KOPT-K1 (cell line): Measurements from ENCODE around the gene UGT1A8.
"Not testable (repeated sequence)": the region's sequence is repeated elsewhere in the genome, so short reads cannot be mapped to it uniquely, and the experiment has no call there.

Experiments
- H3K27ac ChIP-seq: fragments of 200-600 bp; sonication (generic); 2 replicates; pipeline ENCODE4 v1.5.1; 2016; ENCODE audit warnings: antibody characterized with exemption, mild to moderate bottlenecking, low read depth, low read length; ENCODE audit not compliant: poor library complexity, severe bottlenecking
- H3K36me3 ChIP-seq: fragments of 200-600 bp; sonication (generic); 2 replicates; pipeline ENCODE4 v1.5.1; 2017; ENCODE audit warnings: antibody characterized with exemption, mild to moderate bottlenecking, low read length, moderate library complexity; ENCODE audit not compliant: insufficient read depth
- H3K9me3 ChIP-seq: fragments of 200-600 bp; sonication (generic); 2 replicates; pipeline ENCODE4 v1.5.1; 2017; ENCODE audit warnings: antibody characterized with exemption, low read length, mild to moderate bottlenecking; ENCODE audit not compliant: insufficient read depth, poor library complexity, severe bottlenecking

UGT1A8 gene

DNA sequence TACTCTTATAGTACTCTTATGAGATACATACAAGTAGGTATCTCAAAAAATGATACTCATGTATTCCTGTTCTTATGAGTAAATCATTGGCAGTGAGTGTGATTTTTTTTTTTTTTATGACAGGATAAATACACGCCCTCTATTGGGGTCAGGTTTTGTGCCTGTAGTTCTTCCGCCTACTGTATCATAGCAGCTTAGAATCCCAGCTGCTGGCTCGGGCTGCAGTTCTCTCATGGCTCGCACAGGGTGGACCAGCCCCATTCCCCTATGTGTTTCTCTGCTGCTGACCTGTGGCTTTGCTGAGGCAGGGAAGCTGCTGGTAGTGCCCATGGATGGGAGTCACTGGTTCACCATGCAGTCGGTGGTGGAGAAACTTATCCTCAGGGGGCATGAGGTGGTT lies at the start of gene UGT1A8:
Gene UGT1A8, plus strand, starts transcription at position 158 of the 400 bp plus-strand sequence. Its CDS starts 75 bp downstream, at position 233.
- not testable (repeated sequence) for H3K27ac ChIP-seq, H3K9me3 ChIP-seq

GRCh38 chr2:233571001-233571400 lies 46.4 kb upstream of the UGT1A8 start:
- H3K9me3 ChIP-seq: no peaks in the 10 kb centered on the region
- no peaks in the 10 kb centered on the region for H3K36me3 ChIP-seq
- H3K27ac ChIP-seq: no peak overlapping the region

More for the DNA sequence above, at the start of gene UGT1A8:
- not testable (repeated sequence) for H3K36me3 ChIP-seq

DNA sequence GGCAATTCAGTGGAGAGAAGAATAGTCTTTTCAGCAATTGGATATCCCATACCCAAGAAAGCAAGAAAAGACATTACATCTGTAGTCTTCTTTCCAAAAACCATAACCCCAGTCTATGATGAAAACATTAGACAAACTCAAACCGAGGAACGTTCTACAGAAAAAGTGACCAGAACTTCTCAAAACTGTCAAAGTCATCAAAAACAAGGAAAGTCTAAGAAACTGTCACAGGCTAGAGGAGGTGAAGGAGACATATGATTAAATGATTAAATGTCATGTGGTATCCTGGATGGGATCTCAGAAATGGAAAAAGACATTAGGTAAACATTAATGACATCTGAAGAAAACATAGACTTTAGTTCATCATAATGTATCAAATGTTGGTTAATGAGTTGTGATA lies 46.0 kb upstream of the UGT1A8 start:
- peaks cover 3% of the 10 kb centered on the region for H3K9me3 ChIP-seq
- H3K36me3 ChIP-seq: no peaks in the 10 kb centered on the region
- no peak overlapping the region for H3K27ac ChIP-seq

DNA sequence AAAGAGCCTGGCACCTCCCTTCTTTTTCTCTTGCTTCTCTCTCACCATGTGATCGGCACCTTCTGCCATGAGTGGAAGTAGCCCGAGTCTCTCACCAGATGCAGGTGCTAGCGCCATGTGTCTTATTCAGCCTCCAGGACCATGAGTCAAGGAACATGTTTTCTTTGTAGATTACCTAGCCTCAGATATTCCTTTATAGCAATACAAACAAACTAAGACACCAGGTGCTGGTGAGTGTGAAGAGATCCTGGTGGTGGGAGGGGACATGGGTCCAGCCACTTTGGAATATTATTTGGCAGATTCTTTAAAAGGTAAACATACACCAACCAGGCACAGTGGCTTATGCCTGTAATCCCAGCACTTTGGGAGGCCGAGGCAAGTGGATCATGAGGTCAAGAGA lies 45.0 kb upstream of the UGT1A8 start:
- H3K36me3 ChIP-seq: no peaks in the 10 kb centered on the region
- H3K9me3 ChIP-seq: peaks cover 11% of the 10 kb centered on the region
- no peak overlapping the region for H3K27ac ChIP-seq

DNA sequence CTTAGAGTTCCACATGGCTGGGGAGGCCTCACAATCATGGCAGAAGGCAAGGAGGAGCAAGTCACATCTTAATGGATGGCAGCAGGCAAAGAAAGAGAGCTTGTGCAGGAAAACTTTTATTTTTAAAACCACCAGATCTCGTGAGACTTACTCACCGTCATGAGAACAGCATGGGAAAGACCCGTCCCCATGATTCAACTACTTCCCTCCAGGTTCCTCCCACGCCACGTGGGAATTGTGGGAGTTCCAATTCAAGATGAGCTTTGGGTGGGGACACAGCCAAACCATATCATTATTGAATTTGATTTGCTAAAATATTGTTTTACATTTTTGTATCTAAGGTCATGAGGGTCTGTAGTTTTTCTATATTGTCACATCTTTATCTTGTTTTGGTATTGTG lies 40.1 kb upstream of the UGT1A8 start:
- H3K9me3 ChIP-seq: peaks cover 11% of the 10 kb centered on the region
- H3K27ac ChIP-seq, H3K36me3 ChIP-seq: not testable (repeated sequence)

DNA sequence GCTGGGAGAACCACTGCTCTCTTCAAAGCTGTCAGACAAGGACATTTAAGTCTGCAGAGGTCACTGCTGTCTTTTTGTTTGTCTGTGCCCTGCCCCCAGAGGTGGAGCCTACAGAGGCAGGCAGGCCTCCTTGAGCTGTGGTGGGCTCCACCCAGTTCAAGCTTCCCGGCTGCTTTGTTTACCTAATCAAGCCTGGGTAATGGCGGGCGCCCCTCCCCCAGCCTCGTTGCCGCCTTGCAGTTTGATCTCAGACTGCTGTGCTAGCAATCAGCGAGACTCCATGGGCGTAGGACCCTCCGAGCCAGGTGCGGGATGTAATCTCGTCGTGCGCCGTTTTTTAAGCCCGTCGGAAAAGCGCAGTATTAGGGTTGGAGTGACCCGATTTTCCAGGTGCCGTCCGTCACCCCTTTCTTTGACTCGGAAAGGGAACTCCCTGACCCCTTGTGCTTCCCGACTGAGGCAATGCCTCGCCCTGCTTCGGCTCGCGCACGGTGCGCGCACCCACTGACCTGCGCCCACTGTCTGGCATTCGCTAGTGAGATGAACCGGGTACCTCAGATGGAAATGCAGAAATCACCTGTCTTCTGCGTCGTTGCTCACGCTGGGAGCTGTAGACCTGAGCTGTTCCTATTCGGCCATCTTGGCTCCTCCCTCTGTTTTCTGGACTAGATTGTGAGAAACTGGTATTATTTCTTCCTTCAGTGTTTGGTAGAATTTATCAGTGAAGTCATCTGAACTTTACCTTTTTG lies 34.0 kb upstream of the UGT1A8 start:
- H3K36me3 ChIP-seq, H3K27ac ChIP-seq, H3K9me3 ChIP-seq: not testable (repeated sequence)

- H3K27ac ChIP-seq: no peak overlapping the region
- H3K9me3 ChIP-seq: no peaks in the 10 kb centered on the region
- no peaks in the 10 kb centered on the region for H3K36me3 ChIP-seq
Observed at GRCh38 chr2:233584210-233584609, 33.2 kb upstream of the UGT1A8 start.

- Histone ChIP-seq H3K27ac (no peak overlapping the region), H3K36me3 (no peaks in the 10 kb centered on the region), H3K9me3 (no peaks in the 10 kb centered on the region)
Observed at GRCh38 chr2:233588400-233588799, 29.0 kb upstream of the UGT1A8 start.

DNA sequence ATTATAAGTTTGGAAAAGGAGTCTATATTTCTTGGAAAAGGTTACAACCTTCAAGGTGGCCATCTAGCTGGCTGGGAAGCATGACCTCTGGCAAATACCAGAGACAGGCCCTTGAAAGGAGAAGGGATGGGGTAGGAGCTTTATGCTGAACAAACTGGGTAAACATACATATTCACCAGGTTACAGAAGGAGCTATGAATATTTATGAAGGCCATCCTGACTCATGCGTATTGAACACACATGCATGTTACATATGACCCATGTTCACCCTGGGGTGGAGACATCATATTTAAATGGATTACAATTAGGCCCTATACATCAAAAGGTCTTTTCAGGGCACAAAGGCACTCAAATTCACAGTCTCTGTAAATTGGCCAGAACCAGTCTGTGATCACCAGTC lies 24.7 kb upstream of the UGT1A8 start:
- H3K27ac ChIP-seq, H3K9me3 ChIP-seq, H3K36me3 ChIP-seq: not testable (repeated sequence)

DNA sequence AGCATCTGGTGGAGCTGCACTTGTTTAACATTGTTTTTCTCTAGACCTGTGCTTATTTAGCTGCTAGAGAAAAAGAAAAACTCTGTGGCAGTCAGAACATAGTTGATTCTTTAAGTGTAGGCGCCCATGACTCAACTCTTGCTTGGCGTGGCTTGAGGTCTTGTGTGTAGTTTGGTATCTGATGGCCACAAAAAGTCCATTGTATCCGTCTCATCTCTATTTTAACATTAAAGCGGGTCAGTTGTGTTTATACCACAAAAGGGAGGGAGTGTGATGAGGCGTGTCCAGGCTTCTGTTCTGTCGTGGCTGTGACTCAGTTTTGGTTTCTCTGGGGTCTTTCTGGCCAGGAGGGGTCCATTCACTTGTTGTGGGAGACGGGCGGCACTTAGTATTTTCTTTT lies 24.2 kb upstream of the UGT1A8 start:
- no peaks in the 10 kb centered on the region for H3K36me3 ChIP-seq
- peaks cover 10% of the 10 kb centered on the region for H3K9me3 ChIP-seq
- H3K27ac ChIP-seq: no peak overlapping the region

DNA sequence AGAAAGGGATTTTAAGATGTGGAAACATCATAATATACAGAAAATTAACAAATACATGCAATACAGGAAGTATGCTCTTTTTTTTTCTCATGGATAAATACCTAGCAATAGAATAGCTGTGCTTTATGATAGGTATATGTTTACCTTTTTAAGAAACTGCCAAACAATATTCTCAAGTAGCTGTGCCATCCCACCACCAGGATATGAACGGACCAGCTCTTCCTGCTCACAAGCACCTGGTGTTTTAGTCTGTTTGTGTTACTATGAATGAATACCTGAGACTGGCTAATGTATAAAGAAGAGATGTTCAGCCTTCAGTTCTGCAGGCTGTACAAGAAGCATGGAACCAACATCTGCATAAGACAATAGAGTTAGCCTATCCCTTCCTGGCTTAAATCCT lies 19.9 kb upstream of the UGT1A8 start:
- no peak overlapping the region for H3K27ac ChIP-seq
- peaks cover 17% of the 10 kb centered on the region for H3K9me3 ChIP-seq
- H3K36me3 ChIP-seq: no peaks in the 10 kb centered on the region

DNA sequence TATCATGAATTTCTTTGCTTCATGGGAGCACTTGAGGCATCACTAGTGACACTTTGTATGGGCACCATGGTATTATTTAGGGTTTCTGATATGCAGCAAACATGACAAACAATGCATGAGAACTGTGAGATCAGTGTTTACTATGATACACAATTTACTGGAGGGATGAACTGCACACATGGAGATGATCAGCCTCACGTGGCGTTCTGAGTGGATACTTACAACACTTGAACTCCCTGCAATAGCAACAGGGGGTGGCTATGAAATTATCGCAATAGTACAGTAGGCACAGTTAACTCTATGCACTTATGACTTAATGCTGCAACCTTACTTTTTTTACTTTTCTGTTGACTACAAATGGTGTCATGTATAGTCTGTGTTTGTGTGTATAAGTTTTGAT lies 18.5 kb upstream of the UGT1A8 start:
- Histone ChIP-seq H3K9me3 (peaks cover 24% of the 10 kb centered on the region), H3K27ac (no peak overlapping the region), H3K36me3 (no peaks in the 10 kb centered on the region)

GRCh38 chr2:233600386-233600785 lies 17.0 kb upstream of the UGT1A8 start:
- H3K9me3 ChIP-seq: peaks cover 24% of the 10 kb centered on the region
- H3K27ac ChIP-seq: no peak overlapping the region
- no peaks in the 10 kb centered on the region for H3K36me3 ChIP-seq

DNA sequence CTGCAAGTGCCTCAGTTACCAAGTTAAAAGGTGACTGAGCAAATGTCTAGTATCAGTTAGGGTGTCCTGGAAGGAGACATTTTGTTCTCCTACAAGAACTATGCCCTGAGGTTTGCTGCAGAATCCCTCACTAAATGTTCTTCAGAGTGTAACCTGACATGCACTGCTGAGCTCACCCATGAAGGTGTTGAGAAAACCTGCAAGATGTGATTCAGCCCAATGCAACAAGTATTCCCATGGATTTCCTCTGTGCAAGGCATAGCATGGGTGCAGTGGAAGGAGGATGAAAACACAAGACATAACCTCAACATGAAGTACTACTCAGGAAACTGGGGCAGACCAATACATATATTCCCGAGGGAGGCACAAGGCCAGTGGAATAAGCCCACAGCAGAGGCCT lies 15.4 kb upstream of the UGT1A8 start:
- Histone ChIP-seq H3K9me3 (peaks cover 16% of the 10 kb centered on the region), H3K27ac (no peak overlapping the region)

GRCh38 chr2:233603520-233603919 lies 13.9 kb upstream of the UGT1A8 start:
- H3K36me3 ChIP-seq: no peaks in the 10 kb centered on the region
- H3K9me3 ChIP-seq: peaks cover 14% of the 10 kb centered on the region

More for the DNA sequence above, 15.4 kb upstream of the UGT1A8 start:
- no peaks in the 10 kb centered on the region for H3K36me3 ChIP-seq

GRCh38 chr2:233604826-233605225 lies 12.6 kb upstream of the UGT1A8 start:
- H3K36me3 ChIP-seq: no peaks in the 10 kb centered on the region
- no peak overlapping the region for H3K27ac ChIP-seq
- H3K9me3 ChIP-seq: peaks cover 14% of the 10 kb centered on the region

More at GRCh38 chr2:233603520-233603919, 13.9 kb upstream of the UGT1A8 start:
- H3K27ac ChIP-seq: no peak overlapping the region
